ENCODE results near the gene HERC4. TPM values are rescaled to one million over a fixed set of nuclear protein-coding genes. Genes with fewer than 3 reads are reported as not detected.

Gene HERC4
- total and polyA plus RNA-seq, 8 donors, result 11.2 to 30.7 (median 14.1) TPM

DNA sequence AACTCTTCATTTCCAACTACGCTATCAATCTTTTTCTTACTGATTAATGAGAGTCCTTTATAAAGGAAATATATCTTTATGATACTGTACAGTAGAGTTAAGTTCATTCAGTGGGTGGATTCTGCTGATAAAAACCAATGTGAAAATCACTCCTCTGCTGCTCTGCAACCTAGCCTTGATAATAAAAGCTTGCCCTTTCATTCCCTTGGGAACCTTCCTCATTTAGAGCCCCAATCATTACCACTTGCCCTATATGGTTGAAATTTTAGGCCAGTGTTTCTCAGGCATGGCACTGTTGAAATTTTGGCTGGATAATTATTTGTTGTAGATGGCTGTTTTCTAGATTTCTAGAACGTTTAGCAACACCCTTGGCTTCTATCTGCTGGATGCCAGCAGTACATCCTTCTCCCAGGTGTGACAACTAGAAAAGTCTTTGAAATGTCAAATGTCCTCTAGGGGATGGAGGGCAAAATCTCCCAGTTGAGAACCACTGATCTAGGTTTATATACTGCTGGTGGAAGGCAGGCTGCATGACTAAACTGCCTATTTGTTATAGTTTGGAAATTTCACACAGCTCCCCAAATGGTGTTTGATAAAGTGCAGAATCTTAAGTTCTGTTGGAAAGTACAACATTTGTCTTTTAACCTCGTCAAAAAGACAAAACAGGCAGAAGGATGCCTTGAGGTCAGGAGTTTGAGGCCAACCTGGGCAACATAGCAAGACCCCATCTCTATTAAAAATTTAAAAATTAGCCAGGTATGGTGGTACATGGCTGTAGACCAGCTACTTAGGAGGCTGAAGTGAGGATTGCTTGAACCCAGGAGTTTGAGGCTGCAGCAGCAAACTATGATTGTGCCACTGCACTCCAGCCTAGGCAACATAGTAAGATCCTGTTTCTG lies 199.5 kb downstream of the HERC4 start:
- DNase-seq, result no peak
- 52 to 54% methylated on average over 3 of the region's 3 CpGs for WGBS, 2 donors

More for the DNA sequence above, 199.5 kb downstream of the HERC4 start:
- no peak for FAIRE-seq
- no peaks in the 10 kb centered on the region for H3K9me3 ChIP-seq
- TF ChIP-seq, protein P1, sequence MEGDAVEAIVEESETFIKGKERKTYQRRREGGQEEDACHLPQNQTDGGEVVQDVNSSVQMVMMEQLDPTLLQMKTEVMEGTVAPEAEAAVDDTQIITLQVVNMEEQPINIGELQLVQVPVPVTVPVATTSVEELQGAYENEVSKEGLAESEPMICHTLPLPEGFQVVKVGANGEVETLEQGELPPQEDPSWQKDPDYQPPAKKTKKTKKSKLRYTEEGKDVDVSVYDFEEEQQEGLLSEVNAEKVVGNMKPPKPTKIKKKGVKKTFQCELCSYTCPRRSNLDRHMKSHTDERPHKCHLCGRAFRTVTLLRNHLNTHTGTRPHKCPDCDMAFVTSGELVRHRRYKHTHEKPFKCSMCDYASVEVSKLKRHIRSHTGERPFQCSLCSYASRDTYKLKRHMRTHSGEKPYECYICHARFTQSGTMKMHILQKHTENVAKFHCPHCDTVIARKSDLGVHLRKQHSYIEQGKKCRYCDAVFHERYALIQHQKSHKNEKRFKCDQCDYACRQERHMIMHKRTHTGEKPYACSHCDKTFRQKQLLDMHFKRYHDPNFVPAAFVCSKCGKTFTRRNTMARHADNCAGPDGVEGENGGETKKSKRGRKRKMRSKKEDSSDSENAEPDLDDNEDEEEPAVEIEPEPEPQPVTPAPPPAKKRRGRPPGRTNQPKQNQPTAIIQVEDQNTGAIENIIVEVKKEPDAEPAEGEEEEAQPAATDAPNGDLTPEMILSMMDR (IDR thresholded peaks at IDR 0.05), result no peak
- no peaks in the 10 kb centered on the region for H3K36me3 ChIP-seq
- H3K27ac ChIP-seq, result no peak overlapping the region
- intact Hi-C loops (cut with DNase I), result no loop called here
- ATAC-seq, result no peak
- H3K4me1 ChIP-seq, result no peaks in the 10 kb centered on the region
- H3K27me3 ChIP-seq, result no peaks in the 10 kb centered on the region
- no peak overlapping the region for H3K4me3 ChIP-seq

Other genes with a start within 250 kb of the HERC4 start
- 10 to 100 TPM in 5 of 6 donors, 1 to 10 TPM in 1; 8.7 to 29.2 (median 19.6) TPM for gene DNAJC12, start 237.1 kb downstream of the HERC4 start, total RNA-seq
- gene DNAJC12, start 237.1 kb downstream of the HERC4 start, polyA plus RNA-seq, result 10 to 100 TPM; 17.3 to 35.5 TPM
- gene SIRT1, start 190.6 kb downstream of the HERC4 start, total RNA-seq, result 10 to 100 TPM in 4 of 6 donors, 1 to 10 TPM in 2; 8.7 to 15.9 (median 10.6) TPM
- gene SIRT1, start 190.6 kb downstream of the HERC4 start, polyA plus RNA-seq, result 1 to 10 TPM; 4.8 to 8.9 TPM
- gene MYPN, start 34.2 kb upstream of the HERC4 start, total RNA-seq, result under 1 TPM; 0.16 to 0.83 (median 0.41) TPM
- gene MYPN, start 34.2 kb upstream of the HERC4 start, polyA plus RNA-seq, result under 1 TPM; 0.16 to 0.19 TPM
- gene ATOH7, start 156.8 kb upstream of the HERC4 start, total RNA-seq, result under 1 TPM in 3 of 6 donors, not detected in 3; 0.14 to 0.28 (median 0.19) TPM
- gene ATOH7, start 156.8 kb upstream of the HERC4 start, polyA plus RNA-seq, result under 1 TPM; 0.11 to 0.38 TPM